NCI-H187 treated with DMSO at 0.1 percent for 48 hours (cell line): ENCODE measurements around the gene POLQ.
"Not testable (repeated sequence)": the region's sequence is repeated elsewhere in the genome, so short reads cannot be mapped to it uniquely, and the experiment has no call there.

Source experiments
- DNase-seq: peaks from one replicate; lab custom pipeline; 2025; lab: John Stamatoyannopoulos, UW

Gene POLQ

GRCh38 chr3:121508389-121508788, 37.4 kb downstream of the POLQ start:
- no peak for DNase-seq

- no peak for DNase-seq
Measured at GRCh38 chr3:121505256-121505655, 40.5 kb downstream of the POLQ start.

- DNase-seq = no peak
Measured at GRCh38 chr3:121504618-121505017, 41.2 kb downstream of the POLQ start.

- DNase-seq = no peak
Measured at GRCh38 chr3:121496786-121497185, 49.0 kb downstream of the POLQ start.

GRCh38 chr3:121493431-121493830, 52.4 kb downstream of the POLQ start:
- DNase-seq = no peak

- DNase-seq = no peak
Measured at GRCh38 chr3:121491683-121492320, 54.0 kb downstream of the POLQ start.

GRCh38 chr3:121490161-121490560, 55.6 kb downstream of the POLQ start:
- DNase-seq = no peak

GRCh38 chr3:121488628-121489027, 57.2 kb downstream of the POLQ start:
- no peak for DNase-seq

- no peak for DNase-seq
Measured at GRCh38 chr3:121483290-121483689, 62.5 kb downstream of the POLQ start.

GRCh38 chr3:121482660-121483059, 63.1 kb downstream of the POLQ start:
- no peak for DNase-seq

GRCh38 chr3:121481106-121481880, 64.5 kb downstream of the POLQ start:
- DNase-seq = no peak

GRCh38 chr3:121477589-121477988, 68.2 kb downstream of the POLQ start:
- DNase-seq = no peak

GRCh38 chr3:121473001-121473400, 72.8 kb downstream of the POLQ start:
- no peak for DNase-seq

- DNase-seq = no peak
Measured at GRCh38 chr3:121467085-121467484, 78.7 kb downstream of the POLQ start.

GRCh38 chr3:121463745-121464144, 82.0 kb downstream of the POLQ start:
- no peak for DNase-seq

- no peak for DNase-seq
Measured at GRCh38 chr3:121462565-121462964, 83.2 kb downstream of the POLQ start.

- not testable (repeated sequence) for DNase-seq
Measured at GRCh38 chr3:121451752-121452151, 94.0 kb downstream of the POLQ start.

- DNase-seq = no peak
Measured at GRCh38 chr3:121443456-121443855, 102.3 kb downstream of the POLQ start.

GRCh38 chr3:121436641-121437040, 109.1 kb downstream of the POLQ start:
- DNase-seq = no peak

- DNase-seq = no peak
Measured at GRCh38 chr3:121436074-121436473, 109.7 kb downstream of the POLQ start.

- no peak for DNase-seq
Measured at GRCh38 chr3:121431726-121432517, 113.9 kb downstream of the POLQ start.

- DNase-seq = no peak
Measured at GRCh38 chr3:121430664-121431215, 115.0 kb downstream of the POLQ start.

GRCh38 chr3:121424549-121424948, 121.2 kb downstream of the POLQ start:
- DNase-seq = no peak
